GM12878 (cell line): ENCODE data around the gene ELAVL1. TPM values are rescaled to one million over a fixed set of nuclear protein-coding genes. Genes with fewer than 3 reads are reported as not detected.

Experiments used
- ATAC-seq: fragments of 200-7000 bp; cut with Tn5 transposase; 3 replicates; pipeline ENCODE4 v1.9.1; 2020; ENCODE audit warnings: mild to moderate bottlenecking, moderate library complexity
- BruUV-seq: library from RNA; stranded (reverse); fragments of 400-500 nt; replicated peaks from 2 replicates; lab custom pipeline; 2021; lab: Mats Ljungman, UMichigan
- CTCF ChIA-PET: fragments of 300-600 bp; sonication (Branson Sonifier 250); formaldehyde crosslinking; extraction: SDS; loops from one replicate; lab custom pipeline; 2021; ENCODE audit warnings: inconsistent platforms; lab: Yijun Ruan, JAX
- POLR2A ChIA-PET: fragments of 350-600 bp; formaldehyde crosslinking; extraction: SDS; loops from one replicate; lab custom pipeline; 2021; ENCODE audit warnings: inconsistent platforms; lab: Charles Lee
- RAD21 ChIA-PET: fragments of 300-600 bp; sonication (Branson Sonifier 250); formaldehyde crosslinking; loops from one replicate; lab custom pipeline; 2023; ENCODE audit warnings: antibody characterized with exemption; ENCODE audit not compliant: unreplicated experiment; lab: Charles Lee
- SMC1A ChIA-PET: fragments of 300-600 bp; sonication (Branson Sonifier 250); formaldehyde crosslinking; loops from one replicate; lab custom pipeline; 2023; ENCODE audit not compliant: unreplicated experiment, uncharacterized antibody; lab: Charles Lee
- DNase-seq: peaks from one replicate; pipeline ENCODE4 v3.0.0-alpha.2; 2011; ENCODE audit warnings: low read depth, low spot score
- FAIRE-seq: peaks from 3 replicates; lab custom pipeline; 2011; peaks lifted over from hg19 to GRCh38; lab: Jason Lieb, UNC
- H2AFZ ChIP-seq: 2 replicates; pipeline ENCODE4 v1.6.0; 2011; ENCODE audit warnings: low read depth, low read length, control low read depth; ENCODE audit not compliant: control insufficient read depth
- H3K27ac ChIP-seq: 2 replicates; pipeline ENCODE4 v1.5.1; 2011; ENCODE audit warnings: control low read depth; ENCODE audit not compliant: control insufficient read depth, insufficient read depth
- H3K27me3 ChIP-seq, 2 experiments: replicated peaks in 1 of 2; 2 replicates each; pipeline versions ENCODE4 v1.6.0 to v1.6.1; 2011; ENCODE audit warnings: low read length in 1 of 2; ENCODE audit not compliant: control insufficient read depth in 2 of 2, insufficient read depth in 2 of 2
- H3K36me3 ChIP-seq, 2 experiments: 2 replicates each; pipeline ENCODE4 v1.5.1; 2011; ENCODE audit warnings: low read length in 1 of 2; ENCODE audit not compliant: control insufficient read depth in 2 of 2, insufficient read depth in 2 of 2
- H3K4me1 ChIP-seq: 2 replicates; pipeline ENCODE4 v1.6.1; 2011; ENCODE audit warnings: mild to moderate bottlenecking, low read length, moderate library complexity, mixed read lengths; ENCODE audit not compliant: control insufficient read depth, insufficient read depth
- H3K4me2 ChIP-seq: 2 replicates; pipeline ENCODE4 v1.6.0; 2011; ENCODE audit warnings: control low read depth; ENCODE audit not compliant: control insufficient read depth, insufficient read depth
- H3K4me3 ChIP-seq: fragments of 200-600 bp; sonication (generic); 2 replicates; pipeline ENCODE4 v1.5.1; 2016
- H3K79me2 ChIP-seq: 2 replicates; pipeline ENCODE4 v1.6.0; 2011; ENCODE audit warnings: low read length; ENCODE audit not compliant: control insufficient read depth, insufficient read depth
- H3K9ac ChIP-seq: 2 replicates; pipeline ENCODE4 v1.8.0; 2011; ENCODE audit warnings: low read length, control low read depth, mixed read lengths; ENCODE audit not compliant: control insufficient read depth, insufficient read depth
- H3K9me3 ChIP-seq: replicated peaks from 3 replicates; pipeline ENCODE4 v1.5.1; 2011; ENCODE audit warnings: mild to moderate bottlenecking, low read length; ENCODE audit not compliant: control insufficient read depth, insufficient read depth
- H4K20me1 ChIP-seq: 2 replicates; pipeline ENCODE4 v1.6.0; 2011; ENCODE audit not compliant: control insufficient read depth, insufficient read depth
- BHLHE40 ChIP-seq, 2 experiments: fragments of 450-650 bp in 1 of 2; IDR thresholded peaks; 2 replicates each; pipeline ENCODE4 v1.6.1; 2011 to 2017; ENCODE audit warnings: low read depth in 2 of 2, borderline replicate concordance in 1 of 2, improper control_type of control experiment in 1 of 2, low read length in 1 of 2, mild to moderate bottlenecking in 1 of 2
- BMI1 ChIP-seq: fragments of 450-650 bp; IDR thresholded peaks from 2 replicates; pipeline ENCODE4 v1.6.1; 2016; ENCODE audit warnings: mild to moderate bottlenecking, moderate library complexity, borderline replicate concordance
- DPF2 ChIP-seq: fragments of 450-650 bp; IDR thresholded peaks from 2 replicates; pipeline ENCODE4 v1.6.1; 2017; ENCODE audit warnings: mild to moderate bottlenecking
- IRF3 ChIP-seq: fragments of 450-650 bp; IDR thresholded peaks from 2 replicates; pipeline ENCODE4 v1.6.1; 2014; ENCODE audit warnings: mild to moderate bottlenecking
- NRF1 ChIP-seq: conservative IDR thresholded peaks from 2 replicates; pipeline ENCODE4 v1.6.1; 2011; ENCODE audit warnings: mild to moderate bottlenecking, low read depth, low read length, improper control_type of control experiment
- PAX8 ChIP-seq: fragments of 450-650 bp; IDR thresholded peaks from 2 replicates; pipeline ENCODE4 v1.6.1; 2017; ENCODE audit warnings: mild to moderate bottlenecking, moderate library complexity
- RAD21 ChIP-seq: IDR thresholded peaks from 2 replicates; pipeline ENCODE4 v1.6.1; 2011; ENCODE audit warnings: mild to moderate bottlenecking, low read depth, low read length, moderate library complexity; ENCODE audit not compliant: insufficient read depth
- RB1 ChIP-seq: fragments of 450-650 bp; formaldehyde crosslinking; IDR thresholded peaks from 2 replicates; pipeline ENCODE4 v1.6.1; 2017; ENCODE audit warnings: mild to moderate bottlenecking, borderline replicate concordance
- REST ChIP-seq: IDR thresholded peaks from 2 replicates; pipeline ENCODE4 v1.6.1; 2012; ENCODE audit warnings: mild to moderate bottlenecking, low read depth, low read length
- SPI1 ChIP-seq: IDR thresholded peaks from 2 replicates; pipeline ENCODE4 v1.6.1; 2011; ENCODE audit warnings: low read depth, mild to moderate bottlenecking, low read length, moderate library complexity, borderline replicate concordance; ENCODE audit not compliant: insufficient read depth
- TCF3 ChIP-seq: IDR thresholded peaks from 2 replicates; pipeline ENCODE4 v1.6.1; 2012; ENCODE audit warnings: low read depth, mild to moderate bottlenecking, low read length, borderline replicate concordance; ENCODE audit not compliant: insufficient read depth
- ZNF622 ChIP-seq: fragments of 450-650 bp; IDR thresholded peaks from 2 replicates; pipeline ENCODE4 v1.6.1; 2017; ENCODE audit warnings: mild to moderate bottlenecking, inconsistent platforms
- WGBS: methylation state at CpG from one replicate; pipeline ENCODE4 v1.1.6; 2016; ENCODE audit warnings: low lambda C conversion rate; ENCODE audit not compliant: insufficient replicate concordance, insufficient coverage; ENCODE audit errors: missing lambda C conversion rate; 5-methylcytosine and 5-hydroxymethylcytosine counted together
- in situ Hi-C: fragments of 300-500 bp; cut with MboI; formaldehyde crosslinking; loops from 9 replicates; pipeline ENCODE4 v1.14.3; 2018; ENCODE audit warnings: mixed read lengths
- intact Hi-C: fragments of 100-400 bp; cut with micrococcal nuclease; formaldehyde crosslinking; loops from one replicate; pipeline ENCODE4 v1.14.2; 2022; ENCODE audit not compliant: unreplicated experiment
- polyA plus RNA-seq, 11 experiments: library from polyadenylated mRNA; depleted of rRNA in 4 of 11; unstranded in 6 of 11; stranded (reverse) in 5 of 11; fragments of >200 nt; fragmentation: Nextera tagmentation in 4 of 11; fragmentation: Illumina TruSeq in 1 of 11; extraction: Ambion mirVana in 4 of 11; extraction: Trizol in 1 of 11; gene quantifications; 1 replicate in 1 of 11; 2 replicates in 10 of 11; pipeline versions ENCODE4 v1.2.1 to v1.2.3, GENCODE V29; 2011 to 2016; ENCODE audit warnings: inconsistent platforms in 2 of 11, missing spikeins in 2 of 11, low read depth in 1 of 11
- total RNA-seq, 4 experiments: library from RNA; depleted of rRNA in 3 of 4; stranded (reverse); fragments of >200 nt in 3 of 4; fragmentation: Illumina TruSeq in 1 of 4; extraction: Trizol in 1 of 4; gene quantifications; 2 replicates each; pipeline versions ENCODE4 v1.2.1 to v1.2.3, GENCODE V29; 2013 to 2021

Gene ELAVL1
- total and polyA plus RNA-seq, 10 of the 15 experiments (the other 5 are each of a cell fraction or from before 2014, with no cell fraction given) = 7.4 to 155 (median 70.3) TPM

GRCh38 chr19:8044018-8044417 is 38.6 kb upstream of the ELAVL1 start:
- Histone ChIP-seq H3K79me2 (no peaks in the 10 kb centered on the region), H3K9me3 (no peaks in the 10 kb centered on the region), H3K4me3 (no peak overlapping the region), H4K20me1 (no peaks in the 10 kb centered on the region)
- ChIA-PET POLR2A (no interaction called here), RAD21 (no interaction called here)
- intact Hi-C loops = no loop called here
- BruUV-seq = no TSS peak
- FAIRE-seq = no peak
- TF ChIP-seq BMI1 (no peak), BHLHE40 (IDR thresholded peaks at IDR 0.05; ENCODE audit: borderline replicate concordance in 1 of 2, low read depth in 2 of 2, low read length in 1 of 2) (no peak), TCF3 (no peak), RB1 (no peak), DPF2 (no peak), NRF1 (no peak), REST (no peak), PAX8 (no peak), RAD21 (no peak), ZNF622 (no peak), SPI1 (no peak), IRF3 (no peak)
- TF ChIP-seq, all 136 proteins: peak for 0
- H3K27ac ChIP-seq = no peak overlapping the region
- no peaks in the 10 kb centered on the region for H3K36me3 ChIP-seq
- ChIA-PET CTCF (no interaction called here), SMC1A (no interaction called here)
- H2AFZ ChIP-seq = no peak overlapping the region
- WGBS = 67% methylated on average over 10 of the region's 10 CpGs
- no peaks in the 10 kb centered on the region for H3K27me3 ChIP-seq
- no peak for DNase-seq
- H3K9ac ChIP-seq = no peak overlapping the region
- H3K4me2 ChIP-seq = no peak overlapping the region
- in situ Hi-C loops = no loop called here
- H3K4me1 ChIP-seq = 0 out of 2 replicates have a peak, but pooled peaks cover 2% of the 10 kb centered on the region
- ATAC-seq = no peak
